PC-3 (cell line): ENCODE results near the gene IRF2BP1. TPM values are rescaled to one million over a fixed set of nuclear protein-coding genes. Genes with fewer than 3 reads are reported as not detected.
A peak's percentile ranks its signal among the peaks of the same experiment; 100 is the strongest.

Experiments used
- ATAC-seq: fragments of 200-7000 bp; cut with Tn5 transposase; 2 replicates; pipeline ENCODE4 v1.9.1; 2020; ENCODE audit warnings: mild to moderate bottlenecking, moderate library complexity
- BruUV-seq: library from RNA; stranded (reverse); fragments of 400-500 nt; replicated peaks from 2 replicates; lab custom pipeline; 2021; lab: Mats Ljungman, UMichigan
- CTCF ChIA-PET: fragments of 300-600 bp; sonication (Branson Sonifier 250); formaldehyde crosslinking; loops from one replicate; lab custom pipeline; 2022; ENCODE audit warnings: antibody characterized with exemption; lab: Charles Lee
- POLR2A ChIA-PET: fragments of 300-600 bp; sonication (Branson Sonifier 250); formaldehyde crosslinking; loops from one replicate; lab custom pipeline; 2022; ENCODE audit warnings: antibody characterized with exemption; ENCODE audit not compliant: unreplicated experiment; lab: Charles Lee
- DNase-seq: peaks from one replicate; pipeline ENCODE4 v3.0.0-alpha.2; 2015
- H2AFZ ChIP-seq: fragments of 300-600 bp; sonication (generic); 2 replicates; pipeline ENCODE4 v1.6.0; 2016; ENCODE audit warnings: antibody characterized with exemption, low read length
- H3F3A ChIP-seq: fragments of 300-600 bp; sonication (generic); one replicate; pipeline ENCODE4 v1.6.0; 2017; ENCODE audit warnings: antibody characterized with exemption, low read length, control low read depth, mild to moderate bottlenecking; ENCODE audit not compliant: unreplicated experiment
- H3K27ac ChIP-seq: fragments of 300-600 bp; sonication (generic); 2 replicates; pipeline ENCODE4 v1.5.1; 2016; ENCODE audit warnings: mild to moderate bottlenecking, low read length
- H3K27me3 ChIP-seq: fragments of 300-600 bp; sonication (generic); 2 replicates; pipeline ENCODE4 v1.6.1; 2016; ENCODE audit warnings: low read length, mixed read lengths
- H3K36me3 ChIP-seq: fragments of 300-600 bp; sonication (generic); 2 replicates; pipeline ENCODE4 v1.6.1; 2016; ENCODE audit warnings: low read depth, mixed run types, low read length, mixed read lengths
- H3K4me1 ChIP-seq: fragments of 300-600 bp; sonication (generic); 2 replicates; pipeline ENCODE4 v1.5.1; 2016; ENCODE audit warnings: low read length; ENCODE audit not compliant: insufficient read depth
- H3K4me2 ChIP-seq: fragments of 300-600 bp; sonication (generic); 2 replicates; pipeline ENCODE4 v1.6.0; 2016; ENCODE audit warnings: low read length
- H3K4me3 ChIP-seq: fragments of 300-600 bp; sonication (generic); 2 replicates; pipeline ENCODE4 v1.5.1; 2016; ENCODE audit warnings: mild to moderate bottlenecking, low read length, mixed read lengths
- H3K79me2 ChIP-seq: fragments of 300-600 bp; sonication (generic); 2 replicates; pipeline ENCODE4 v1.6.1; 2017; ENCODE audit warnings: low read length, mixed read lengths
- H3K9ac ChIP-seq: fragments of 300-600 bp; sonication (generic); 2 replicates; pipeline ENCODE4 v1.6.0; 2016; ENCODE audit warnings: mild to moderate bottlenecking, low read length
- H3K9me2 ChIP-seq: fragments of 300-600 bp; sonication (generic); replicated peaks from 2 replicates; pipeline ENCODE4 v1.6.1; 2016; ENCODE audit warnings: mixed run types, low read length, mixed read lengths
- H3K9me3 ChIP-seq: fragments of 300-600 bp; sonication (generic); 2 replicates; pipeline ENCODE4 v1.6.1; 2016; ENCODE audit warnings: low read length, mixed read lengths
- H4K20me1 ChIP-seq: fragments of 300-600 bp; sonication (generic); 2 replicates; pipeline ENCODE4 v1.6.1; 2016; ENCODE audit warnings: low read length, mixed read lengths
- CTCF ChIP-seq: fragments of 300-600 bp; sonication (generic); conservative IDR thresholded peaks from 2 replicates; pipeline ENCODE4 v1.5.1; 2017; ENCODE audit warnings: antibody characterized with exemption, low read depth, mild to moderate bottlenecking, low read length
- EZH2 ChIP-seq: fragments of 300-600 bp; sonication (generic); IDR thresholded peaks from one replicate; pipeline ENCODE4 v1.6.1; 2017; ENCODE audit warnings: antibody characterized with exemption, mild to moderate bottlenecking, low read length; ENCODE audit not compliant: unreplicated experiment
- EZH2phosphoT487 ChIP-seq: fragments of 300-600 bp; sonication (generic); IDR thresholded peaks from 2 replicates; pipeline ENCODE4 v1.6.1; 2018; ENCODE audit warnings: mild to moderate bottlenecking, antibody characterized with exemption, low read length, borderline replicate concordance
- intact Hi-C: fragments of 100-400 bp; cut with micrococcal nuclease; formaldehyde crosslinking; loops from 2 replicates; pipeline ENCODE4 v1.9.0; 2023
- total RNA-seq: library from RNA; depleted of rRNA; stranded (reverse); fragments of >200 nt; gene quantifications from 2 replicates; pipeline ENCODE4 v1.2.3, GENCODE V29; 2014

Gene IRF2BP1
- total RNA-seq, 1 experiment from 2014 or later: 31.5 TPM

- Histone ChIP-seq H3K9ac (no peak overlapping the region), H3K4me1 (no peaks in the 10 kb centered on the region), H3K27me3 (no peaks in the 10 kb centered on the region), H3K79me2 (0 out of 2 replicates have a peak, but pooled peaks cover 6% of the 10 kb centered on the region), H3K27ac (no peak overlapping the region), H4K20me1 (no peaks in the 10 kb centered on the region), H3K4me2 (no peak overlapping the region), H2AFZ (no peak overlapping the region), H3K9me3 (no peaks in the 10 kb centered on the region), H3K36me3 (peaks cover 22% of the 10 kb centered on the region), H3K4me3 (no peak overlapping the region), H3K9me2 (no peaks in the 10 kb centered on the region), H3F3A (no peaks in the 10 kb centered on the region)
- ATAC-seq (no peak), DNase-seq (no peak)
- ChIA-PET POLR2A (no interaction called here), CTCF (no interaction called here)
- BruUV-seq: no TSS peak
- TF ChIP-seq EZH2: no peak
- no peak for TF ChIP-seq CTCF
- no peak for TF ChIP-seq EZH2phosphoT487
- intact Hi-C loops: no loop called here
Measured at GRCh38 chr19:45852983-45853382, 33.0 kb downstream of the IRF2BP1 start.

DNA sequence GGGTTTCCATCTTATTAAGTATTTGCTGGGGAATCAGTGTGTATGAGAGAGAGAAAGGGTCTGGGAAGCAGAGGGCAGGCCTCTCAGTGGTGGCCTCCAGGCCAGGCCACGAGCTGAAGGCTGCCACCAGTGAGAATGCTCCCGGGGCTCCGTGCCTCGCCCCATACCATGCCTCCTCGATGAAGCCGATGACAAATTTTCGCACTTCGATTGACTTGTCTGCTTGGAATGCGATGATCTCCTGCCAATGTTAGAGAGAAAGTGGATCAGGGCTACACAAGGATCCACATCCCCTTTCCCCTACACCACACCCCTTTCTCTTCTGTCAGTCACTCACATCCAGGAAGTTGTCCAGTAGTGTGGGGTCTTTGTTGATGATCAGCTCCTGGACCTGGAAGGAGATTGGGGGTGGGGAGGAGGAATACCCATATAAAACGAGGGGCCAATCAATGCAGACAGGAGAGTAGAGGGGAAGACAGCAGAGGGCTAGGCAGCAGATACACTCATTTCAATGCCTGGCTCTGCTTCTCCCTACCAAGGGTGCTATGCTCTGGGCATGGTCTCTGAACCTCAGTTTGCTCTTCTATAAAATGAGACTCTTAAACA is 33.7 kb downstream of the IRF2BP1 start:
- DNase-seq (peak; percentile 26), ATAC-seq (no peak)
- H3K4me2 ChIP-seq: no peak overlapping the region
- no peaks in the 10 kb centered on the region for H3K9me2 ChIP-seq
- no peaks in the 10 kb centered on the region for H3F3A ChIP-seq
- H3K27ac ChIP-seq: no peak overlapping the region
- CTCF ChIA-PET: interaction anchor here (0.5 kb wide), 1 partner anchor 8 kb away, joined by 4 read pairs; no protein-coding TSS in a partner anchor
- intact Hi-C loops: no loop called here
- 0 out of 2 replicates have a peak, but pooled peaks cover 6% of the 10 kb centered on the region for H3K79me2 ChIP-seq
- no peaks in the 10 kb centered on the region for H3K9me3 ChIP-seq
- H3K4me1 ChIP-seq: no peaks in the 10 kb centered on the region
- TF ChIP-seq EZH2phosphoT487: no peak
- TF ChIP-seq CTCF: no peak
- TF ChIP-seq EZH2: no peak
- H4K20me1 ChIP-seq: no peaks in the 10 kb centered on the region
- H3K27me3 ChIP-seq: no peaks in the 10 kb centered on the region
- POLR2A ChIA-PET: no interaction called here
- no peak overlapping the region for H3K9ac ChIP-seq
- BruUV-seq: no TSS peak
- H3K36me3 ChIP-seq: peaks cover 29% of the 10 kb centered on the region
- no peak overlapping the region for H2AFZ ChIP-seq
- H3K4me3 ChIP-seq: no peak overlapping the region

- no peak for ATAC-seq
- H3K9me2 ChIP-seq: no peaks in the 10 kb centered on the region
Measured at GRCh38 chr19:45848922-45849321, 37.0 kb downstream of the IRF2BP1 start.

More at GRCh38 chr19:45848922-45849321, 37.0 kb downstream of the IRF2BP1 start:
- Histone ChIP-seq H3F3A (no peaks in the 10 kb centered on the region), H3K36me3 (peaks cover 36% of the 10 kb centered on the region), H3K9ac (no peak overlapping the region), H2AFZ (no peak overlapping the region), H3K9me3 (no peaks in the 10 kb centered on the region), H3K4me1 (no peaks in the 10 kb centered on the region), H3K79me2 (no peaks in the 10 kb centered on the region), H3K4me2 (no peak overlapping the region), H4K20me1 (no peaks in the 10 kb centered on the region), H3K27ac (no peak overlapping the region), H3K27me3 (no peaks in the 10 kb centered on the region), H3K4me3 (no peak overlapping the region)
- no TSS peak for BruUV-seq
- intact Hi-C loops: no loop called here
- peak; percentile 11 for DNase-seq
- TF ChIP-seq EZH2 (no peak), CTCF (peak; percentile 38; the same call in 1 of the 2 replicates)
- CTCF ChIA-PET: no interaction called here
- POLR2A ChIA-PET: no interaction called here
